Heart left ventricle (tissue), 16 donors: Measurements from ENCODE around the gene PAEP. TPM values are rescaled to one million over a fixed set of nuclear protein-coding genes. Genes with fewer than 3 reads are reported as not detected.
"Not testable (repeated sequence)": the region's sequence is repeated elsewhere in the genome, so short reads cannot be mapped to it uniquely, and the experiment has no call there.

Source experiments
- ATAC-seq, 4 donors: fragments of 200-7000 bp; cut with Tn5 transposase; one replicate each; pipeline ENCODE4 v1.9.1; 2020 to 2022; ENCODE audit warnings: moderate library complexity in 4 of 4, mild to moderate bottlenecking in 3 of 4, moderate number of reproducible peaks in 1 of 4
- DNase-seq, 5 donors: peaks; one replicate each; pipeline ENCODE4 v3.0.0-alpha.2; 2020
- H3K27ac ChIP-seq, 12 donors: fragments of 200-600 bp; sonication (generic) in 4 of 12; one replicate each; pipeline versions ENCODE4 v1.5.0 to v1.8.0; 2016 to 2022; ENCODE audit warnings: mild to moderate bottlenecking in 2 of 12
- H3K27me3 ChIP-seq, 9 donors: fragments of 200-600 bp; sonication (generic) in 2 of 9; one replicate each; pipeline versions ENCODE4 v1.5.1 to v1.8.0; 2016 to 2022; ENCODE audit warnings: mild to moderate bottlenecking in 3 of 9
- H3K36me3 ChIP-seq, 9 donors: fragments of 200-600 bp; sonication (generic) in 2 of 9; one replicate each; pipeline versions ENCODE4 v1.5.0 to v1.8.0; 2018 to 2022; ENCODE audit warnings: mild to moderate bottlenecking in 2 of 9
- H3K4me1 ChIP-seq, 12 donors: fragments of 200-600 bp; sonication (generic) in 4 of 12; one replicate each; pipeline versions ENCODE4 v1.5.0 to v1.8.0; 2016 to 2022; ENCODE audit warnings: mild to moderate bottlenecking in 3 of 12
- H3K4me3 ChIP-seq, 12 donors: fragments of 200-600 bp; sonication (generic) in 4 of 12; one replicate each; pipeline versions ENCODE4 v1.5.0 to v1.8.0; 2017 to 2022; ENCODE audit warnings: mild to moderate bottlenecking in 9 of 12, moderate library complexity in 4 of 12
- H3K9me3 ChIP-seq, 12 donors: fragments of 200-600 bp; sonication (generic) in 4 of 12; one replicate each; pipeline versions ENCODE4 v1.5.0 to v1.8.0; 2016 to 2022; ENCODE audit warnings: mild to moderate bottlenecking in 1 of 12
- POLR2A ChIP-seq, 2 donors: fragments of 450-650 bp; IDR thresholded peaks; one replicate each; pipeline ENCODE4 v1.6.1; 2017; ENCODE audit warnings: antibody characterized with exemption in 2 of 2, mild to moderate bottlenecking in 2 of 2, moderate library complexity in 2 of 2
- WGBS, 4 donors: extraction: QIAGEN DNeasy Blood & Tissue Kit in 2 of 4; methylation state at CpG; one replicate each; pipeline versions ENCODE4 v1.1.5 to v1.1.7; 2013 to 2018; 5-methylcytosine and 5-hydroxymethylcytosine counted together
- intact Hi-C, 10 donors: fragments of 100-400 bp; cut with DNase I; formaldehyde crosslinking; loops; one replicate each; pipeline versions ENCODE4 v1.11.1 to v1.14.2; 2022
- polyA plus RNA-seq, 2 donors: library from polyadenylated mRNA; stranded (reverse); fragments of 200-250 nt; gene quantifications; one replicate each; pipeline ENCODE4 v1.2.3, GENCODE V29; 2013
- total RNA-seq, 9 donors: library from RNA; depleted of rRNA in 2 of 9; stranded (reverse); fragments of >200 nt in 2 of 9; fragmentation: NEBNext Ultra II Directional in 3 of 9; extraction: Animal tissue kit (Norgen Biotek cat#: 25700) in 3 of 9; gene quantifications; one replicate each; pipeline versions ENCODE4 v1.1.0 to v1.2.4, GENCODE V29; 2016 to 2023
- TF ChIP-seq, protein P1 (sequence below), 12 donors: fragments of 200-600 bp; sonication (generic) in 4 of 12; IDR thresholded peaks; one replicate each; pipeline versions ENCODE4 v1.5.0 to v1.8.0; 2018 to 2022; ENCODE audit warnings: antibody characterized with exemption in 12 of 12, mild to moderate bottlenecking in 5 of 12
- donor health status: ischemic (EF 13 %, LVEDD 7.1; RV severe dilation, severe dysfunction).
- donor health status: healthy with polysubstance abuse.
- donor health status: DM: no; HTN: yes; CAD: no.
- donor health status: DM: no; HTN: no; CAD: no.
- donor health status: ischemic (EF 25% LVEDD 6.9; RV normal size, moderate dysfunction).
- donor health status: ischemic (EF 25% LVEDD 5.7; RV mildly dilated, moderate dysfunction).
- donor health status: healthy.
- donor health status: DM: yes; HTN: yes; CAD: no.
- donor health status: ischemic (EF 35%, LVEDD 5.7; RV mildly dilated, moderate dysfunction).
- donor health status: nonischemic (EF 11% LVEDD 7.7; RV severe dilation, severe dysfunction).
- donor health status: DM: yes; HTN: yes; CAD: no.
- donor health status: PGD.
- donor health status: ischemic (EF 29% LVEDD 5.4; RV normal size, mild dysfunction).
- donor health status: nonischemic (EF 23%, LVEDD 6.1; RV moderate dilation, normal function).

The PAEP gene
- total and polyA plus RNA-seq, 11 donors: not detected

DNA sequence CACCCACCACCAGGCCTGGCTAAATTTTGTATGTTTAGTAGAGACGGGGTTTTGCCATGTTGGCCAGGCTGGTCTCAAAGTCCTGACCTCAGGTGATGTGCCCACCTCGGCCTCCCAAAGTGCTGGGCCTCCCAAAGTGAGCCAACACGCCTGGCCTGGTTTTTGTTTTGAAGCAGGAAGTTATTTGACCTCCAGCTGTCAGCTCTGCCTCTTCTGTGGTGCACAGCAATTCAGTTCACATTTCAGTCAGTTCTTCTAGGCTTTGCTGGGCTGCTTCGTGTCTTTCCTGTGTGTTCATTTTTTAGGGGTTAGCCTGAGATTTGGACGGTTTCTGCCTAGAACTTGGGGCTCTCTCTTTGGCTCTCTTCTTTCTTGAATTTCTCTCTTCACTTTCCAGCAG, 31.4 kb upstream of the PAEP start:
- H3K4me3 ChIP-seq: no peak overlapping the region
- no peak for TF ChIP-seq POLR2A (IDR thresholded peaks at IDR 0.05)
- TF ChIP-seq, protein P1, sequence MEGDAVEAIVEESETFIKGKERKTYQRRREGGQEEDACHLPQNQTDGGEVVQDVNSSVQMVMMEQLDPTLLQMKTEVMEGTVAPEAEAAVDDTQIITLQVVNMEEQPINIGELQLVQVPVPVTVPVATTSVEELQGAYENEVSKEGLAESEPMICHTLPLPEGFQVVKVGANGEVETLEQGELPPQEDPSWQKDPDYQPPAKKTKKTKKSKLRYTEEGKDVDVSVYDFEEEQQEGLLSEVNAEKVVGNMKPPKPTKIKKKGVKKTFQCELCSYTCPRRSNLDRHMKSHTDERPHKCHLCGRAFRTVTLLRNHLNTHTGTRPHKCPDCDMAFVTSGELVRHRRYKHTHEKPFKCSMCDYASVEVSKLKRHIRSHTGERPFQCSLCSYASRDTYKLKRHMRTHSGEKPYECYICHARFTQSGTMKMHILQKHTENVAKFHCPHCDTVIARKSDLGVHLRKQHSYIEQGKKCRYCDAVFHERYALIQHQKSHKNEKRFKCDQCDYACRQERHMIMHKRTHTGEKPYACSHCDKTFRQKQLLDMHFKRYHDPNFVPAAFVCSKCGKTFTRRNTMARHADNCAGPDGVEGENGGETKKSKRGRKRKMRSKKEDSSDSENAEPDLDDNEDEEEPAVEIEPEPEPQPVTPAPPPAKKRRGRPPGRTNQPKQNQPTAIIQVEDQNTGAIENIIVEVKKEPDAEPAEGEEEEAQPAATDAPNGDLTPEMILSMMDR (IDR thresholded peaks at IDR 0.05): no peak
- peaks cover 0 to 9% (median 0%) of the 10 kb centered on the region in 9 donors for H3K27me3 ChIP-seq
- H3K27ac ChIP-seq: no peak overlapping the region
- DNase-seq: no peak
- 72 to 83% (median 82%) methylated on average over 4 to 5 of the region's 5 CpGs for WGBS, 4 donors
- H3K4me1 ChIP-seq: no peaks in the 10 kb centered on the region
- no peak for ATAC-seq
- H3K9me3 ChIP-seq: peaks cover 0 to 5% (median 0%) of the 10 kb centered on the region in 12 donors
- no peaks in the 10 kb centered on the region for H3K36me3 ChIP-seq
- intact Hi-C loops: no loop called here

DNA sequence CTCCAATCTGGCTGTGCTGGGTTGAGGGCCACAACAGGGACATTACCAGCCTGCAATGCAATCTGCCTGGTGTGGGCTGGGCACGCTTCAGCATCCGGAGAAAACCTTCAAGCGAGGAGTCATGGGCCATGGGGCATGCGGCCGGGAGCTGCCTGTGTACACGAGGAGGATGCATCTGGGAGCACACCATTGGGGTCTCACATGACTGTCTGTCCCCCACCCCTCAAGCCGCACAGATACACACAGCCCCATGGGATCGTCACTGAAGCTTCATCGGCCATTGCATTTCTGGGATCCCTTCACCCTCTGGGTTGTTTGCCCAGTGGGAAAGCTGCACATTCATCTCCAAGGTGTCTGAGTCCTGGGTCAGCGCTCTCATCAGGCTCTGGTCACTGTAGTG, 30.5 kb upstream of the PAEP start:
- WGBS, 4 donors: 88 to 94% (median 93%) methylated on average over 6 to 10 of the region's 10 CpGs

DNA sequence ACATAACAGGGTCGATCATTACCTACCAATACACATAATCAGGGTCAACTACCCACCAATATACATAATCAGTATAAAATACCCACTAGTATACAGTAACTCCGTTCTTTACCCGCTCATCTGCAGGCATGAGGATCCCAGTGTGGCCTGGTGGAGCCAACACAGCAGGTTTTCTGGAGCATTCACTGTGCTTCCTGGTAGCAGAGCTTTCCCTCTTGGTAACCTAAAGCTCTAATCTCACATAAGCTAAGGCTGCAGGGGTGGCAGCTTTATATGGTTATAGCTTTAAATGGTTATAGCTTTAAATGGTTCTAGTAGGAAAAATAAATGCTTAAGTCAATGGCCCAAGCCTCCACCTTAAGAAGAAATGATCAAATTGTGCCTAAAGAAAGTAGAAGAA, 28.4 kb upstream of the PAEP start:
- TF ChIP-seq POLR2A (IDR thresholded peaks at IDR 0.05): no peak
- TF ChIP-seq, protein P1 (IDR thresholded peaks at IDR 0.05): no peak
- Histone ChIP-seq H3K36me3 (no peaks in the 10 kb centered on the region), H3K4me1 (no peaks in the 10 kb centered on the region), H3K9me3 (peaks cover 0 to 5% (median 0%) of the 10 kb centered on the region in 12 donors), H3K4me3 (no peak overlapping the region), H3K27ac (no peak overlapping the region), H3K27me3 (peaks cover 0 to 5% (median 0%) of the 10 kb centered on the region in 9 donors)
- DNase-seq (no peak), ATAC-seq (no peak)
- intact Hi-C loops: no loop called here
- WGBS, 4 donors: 90 to 95% (median 93%) methylated on average over 3 of the region's 3 CpGs

More for the DNA sequence above, 30.5 kb upstream of the PAEP start:
- TF ChIP-seq, protein P1 (IDR thresholded peaks at IDR 0.05): no peak
- no peak for TF ChIP-seq POLR2A (IDR thresholded peaks at IDR 0.05)
- H3K27ac ChIP-seq: no peak overlapping the region
- no peak overlapping the region for H3K4me3 ChIP-seq
- H3K4me1 ChIP-seq: no peaks in the 10 kb centered on the region
- peaks cover 0 to 5% (median 0%) of the 10 kb centered on the region in 9 donors for H3K27me3 ChIP-seq
- DNase-seq: no peak
- intact Hi-C loops: no loop called here
- no peak for ATAC-seq
- H3K36me3 ChIP-seq: no peaks in the 10 kb centered on the region
- peaks cover 0 to 5% (median 0%) of the 10 kb centered on the region in 12 donors for H3K9me3 ChIP-seq

DNA sequence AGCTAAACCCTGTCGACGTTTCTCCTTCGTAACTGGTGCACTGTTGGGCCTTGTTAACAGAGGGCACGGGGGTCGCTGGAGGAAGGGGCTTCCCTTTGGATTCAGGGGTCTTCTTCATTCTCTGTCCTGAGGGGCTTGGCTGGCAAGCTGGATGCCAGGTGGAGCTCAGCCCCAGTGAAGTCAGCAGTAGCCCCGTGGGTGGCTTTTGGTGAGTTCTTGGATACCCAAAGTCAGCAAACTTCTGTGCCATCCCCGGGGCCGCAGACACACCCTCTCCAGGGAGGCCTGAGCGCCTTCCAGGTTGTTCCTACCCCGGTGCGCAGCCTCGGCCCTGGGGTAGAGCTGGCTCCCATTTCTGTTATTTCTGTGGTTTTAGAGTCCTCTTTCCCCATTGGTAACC, 27.9 kb upstream of the PAEP start:
- no peak overlapping the region for H3K4me3 ChIP-seq
- no peaks in the 10 kb centered on the region for H3K36me3 ChIP-seq
- peak overlapping the region in 1 of 12 donors; percentile 23 for H3K27ac ChIP-seq
- DNase-seq (no peak), ATAC-seq (no peak)
- intact Hi-C loops: no loop called here
- TF ChIP-seq POLR2A (IDR thresholded peaks at IDR 0.05): no peak
- TF ChIP-seq, protein P1 (IDR thresholded peaks at IDR 0.05): no peak
- peaks cover 0 to 5% (median 0%) of the 10 kb centered on the region in 9 donors for H3K27me3 ChIP-seq
- peaks cover 0 to 5% (median 0%) of the 10 kb centered on the region in 12 donors for H3K9me3 ChIP-seq
- WGBS, 4 donors: 89 to 93% (median 92%) methylated on average over 12 of the region's 12 CpGs
- H3K4me1 ChIP-seq: no peaks in the 10 kb centered on the region

DNA sequence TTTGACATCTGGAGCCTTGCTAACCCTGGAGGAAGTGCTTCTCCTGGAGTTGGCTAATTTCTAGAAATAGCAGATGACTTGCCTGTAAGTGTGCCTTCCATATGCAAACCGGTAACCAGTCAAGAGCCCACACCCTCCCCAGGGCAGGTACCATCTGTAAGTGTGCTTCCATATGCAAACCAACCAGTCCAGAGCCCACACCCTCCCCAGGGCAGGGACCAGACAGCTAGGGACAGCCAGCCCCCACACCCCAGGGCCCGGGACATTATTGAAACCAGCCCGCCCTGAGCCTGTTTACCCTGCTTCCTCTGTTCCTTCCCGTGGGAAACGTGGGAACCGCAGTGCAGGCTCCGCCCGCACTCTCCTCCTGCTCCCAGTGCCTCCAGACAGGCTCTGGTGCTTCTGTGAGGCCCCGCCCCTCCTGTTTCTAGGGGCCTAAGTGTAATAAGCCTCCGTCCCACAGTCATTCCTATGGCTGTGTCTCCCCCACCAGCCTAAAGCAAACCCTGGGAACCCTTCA, 27.3 kb upstream of the PAEP start:
- H3K4me1 ChIP-seq, H3K4me3 ChIP-seq, intact Hi-C loops, DNase-seq, H3K9me3 ChIP-seq, H3K27me3 ChIP-seq, H3K36me3 ChIP-seq: not testable (repeated sequence)
- peak in 3 of 4 donors; percentile 24 to 79 (median 46) for ATAC-seq
- peak overlapping the region in 1 of 12 donors; percentile 23 for H3K27ac ChIP-seq
- WGBS, 4 donors: 20 to 26% (median 24%) methylated on average over 8 to 10 of the region's 10 CpGs

DNA sequence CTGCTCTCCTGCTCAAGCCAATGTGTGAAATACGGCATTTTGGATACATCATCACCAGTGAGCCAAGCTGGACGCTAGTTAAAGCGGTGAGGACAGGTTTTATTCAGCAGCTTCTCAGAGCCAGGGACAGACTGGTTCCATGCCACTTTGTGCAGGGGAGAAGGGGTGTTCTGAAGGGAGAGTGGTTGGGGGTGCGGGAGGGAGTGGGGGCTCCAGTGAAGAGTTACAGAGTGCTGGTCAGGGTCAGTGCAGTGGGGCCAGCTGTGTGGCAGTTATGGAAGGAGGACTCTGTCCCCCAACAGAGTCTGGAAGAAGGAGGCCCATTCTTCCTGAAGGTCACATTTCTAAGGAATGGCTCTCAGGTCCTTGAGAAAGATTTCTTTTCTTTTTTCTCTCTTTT, 26.7 kb upstream of the PAEP start:
- H3K9me3 ChIP-seq, H3K27me3 ChIP-seq, H3K4me1 ChIP-seq, ATAC-seq, DNase-seq, H3K36me3 ChIP-seq, H3K4me3 ChIP-seq, intact Hi-C loops, H3K27ac ChIP-seq: not testable (repeated sequence)
- WGBS, 4 donors: 67 to 91% (median 73%) methylated on average over 4 of the region's 4 CpGs

DNA sequence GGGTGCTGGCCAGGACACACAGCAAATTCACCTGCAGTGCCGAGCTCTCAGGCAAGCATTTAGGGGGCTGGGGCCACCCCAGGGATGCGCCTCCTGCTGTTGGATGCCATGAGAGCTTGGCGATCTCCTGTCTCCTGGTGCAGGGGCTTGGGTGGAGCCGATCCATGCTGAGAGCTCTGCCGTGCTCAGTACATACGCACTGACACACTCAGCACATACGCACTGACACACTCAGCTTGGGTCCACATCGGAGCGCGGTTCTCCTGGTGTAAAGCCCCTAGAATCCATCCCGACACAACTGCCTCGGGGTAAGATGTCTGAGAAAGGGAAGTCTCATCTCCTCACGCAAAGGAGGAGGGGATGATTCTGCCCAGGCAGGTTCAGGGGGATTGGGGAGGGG, 25.9 kb upstream of the PAEP start:
- ATAC-seq, H3K4me1 ChIP-seq, H3K27me3 ChIP-seq, H3K36me3 ChIP-seq, DNase-seq, H3K4me3 ChIP-seq, intact Hi-C loops, H3K9me3 ChIP-seq, H3K27ac ChIP-seq: not testable (repeated sequence)
- 78 to 87% (median 86%) methylated on average over 7 to 13 of the region's 13 CpGs for WGBS, 4 donors
